Measurements from ENCODE around the gene PTPRK.

DNA sequence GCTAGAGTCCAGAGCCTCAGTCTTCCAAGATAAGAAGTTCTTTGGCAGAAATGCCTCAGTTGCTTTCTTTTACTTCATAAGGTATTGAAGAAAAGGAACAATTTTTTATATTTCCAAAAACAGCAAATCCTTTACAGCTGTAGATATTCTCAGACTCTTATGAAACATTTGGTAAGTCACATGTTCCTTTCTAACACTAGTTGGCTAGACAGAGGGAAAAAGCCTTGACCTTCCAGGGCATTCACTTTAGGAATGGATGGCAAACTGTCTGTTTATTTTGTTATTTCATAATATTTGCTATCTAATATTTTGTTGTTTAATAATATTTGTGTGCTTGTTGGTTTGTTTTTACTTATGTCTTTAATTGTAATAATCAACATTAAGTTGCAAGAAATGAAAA lies 140.8 kb downstream of the PTPRK start:
- TF ChIP-seq HDGF (IDR thresholded peaks at IDR 0.05; ENCODE audit: borderline replicate concordance) (no peak), PKNOX1 (IDR thresholded peaks at IDR 0.05) (no peak), TARDBP (IDR thresholded peaks at IDR 0.05) (no peak), SUZ12 (IDR thresholded peaks at IDR 0.05) (no peak), CTBP1 (IDR thresholded peaks at IDR 0.05; ENCODE audit: borderline replicate concordance) (no peak), SP1 (IDR thresholded peaks at IDR 0.05) (no peak)

Data from HEK293T (cell line).